ENCODE data around the gene MOSPD2. TPM values are rescaled to one million over a fixed set of nuclear protein-coding genes. Genes with fewer than 3 reads are reported as not detected.

Gene MOSPD2
- total and polyA plus RNA-seq, 4 donors, result 5.5 to 48.9 (median 15.4) TPM

GRCh38 chrX:14883826-14884225 is 10.6 kb downstream of the MOSPD2 start:
- no peak overlapping the region for H3K4me3 ChIP-seq
- TF ChIP-seq CTCF (IDR thresholded peaks at IDR 0.05; ENCODE audit: control extremely low read depth, extremely low read depth), result no peak
- H3K27me3 ChIP-seq (ENCODE audit: control insufficient read depth in 3 of 3, insufficient read depth in 3 of 3, low read length in 2 of 3), result peaks cover 0 to 26% (median 3%) of the 10 kb centered on the region in 3 donors
- H3K9me3 ChIP-seq (ENCODE audit: control insufficient read depth in 4 of 4, insufficient read depth in 3 of 4, low read length in 3 of 4), result no peaks in the 10 kb centered on the region
- no peaks in the 10 kb centered on the region for H3K4me1 ChIP-seq (ENCODE audit: control insufficient read depth in 5 of 5, insufficient read depth in 5 of 5, low read length in 5 of 5)
- DNase-seq, result no peak
- no peak overlapping the region for H3K9ac ChIP-seq (ENCODE audit: insufficient read depth in 1 of 2, low read length in 2 of 2)
- no peak for ATAC-seq (ENCODE audit: insufficient read depth, low FRiP score)
- H3K36me3 ChIP-seq (ENCODE audit: control insufficient read depth in 4 of 4, insufficient read depth in 4 of 4, low read length in 4 of 4), result no peaks in the 10 kb centered on the region
- no peak overlapping the region for H3K27ac ChIP-seq (ENCODE audit: low read depth in 1 of 2, low read length in 1 of 2)

- TF ChIP-seq CTCF (IDR thresholded peaks at IDR 0.05; ENCODE audit: control extremely low read depth, extremely low read depth), result no peak
- WGBS, 2 donors, result 73 to 100% methylated on average over 1 of the region's 1 CpG
These were observed 11.5 kb downstream of the MOSPD2 start for GRCh38 chrX:14884714-14885113.

GRCh38 chrX:14886252-14886651 is 13.0 kb downstream of the MOSPD2 start:
- H3K9ac ChIP-seq (ENCODE audit: insufficient read depth in 1 of 2, low read length in 2 of 2), result no peak overlapping the region
- no peak overlapping the region for H3K4me3 ChIP-seq
- ATAC-seq (ENCODE audit: insufficient read depth, low FRiP score) (no peak), DNase-seq (peak in 2 of 3 donors; percentile 2 to 36)
- H3K9me3 ChIP-seq (ENCODE audit: control insufficient read depth in 4 of 4, insufficient read depth in 3 of 4, low read length in 3 of 4), result no peaks in the 10 kb centered on the region
- H3K27ac ChIP-seq (ENCODE audit: low read depth in 1 of 2, low read length in 1 of 2), result no peak overlapping the region
- no peak for TF ChIP-seq CTCF (IDR thresholded peaks at IDR 0.05; ENCODE audit: control extremely low read depth, extremely low read depth)
- no peaks in the 10 kb centered on the region for H3K4me1 ChIP-seq (ENCODE audit: control insufficient read depth in 5 of 5, insufficient read depth in 5 of 5, low read length in 5 of 5)
- H3K27me3 ChIP-seq (ENCODE audit: control insufficient read depth in 3 of 3, insufficient read depth in 3 of 3, low read length in 2 of 3), result peaks cover 0 to 36% (median 6%) of the 10 kb centered on the region in 3 donors
- 54 to 89% methylated on average over 3 of the region's 3 CpGs for WGBS, 2 donors
- H3K36me3 ChIP-seq (ENCODE audit: control insufficient read depth in 4 of 4, insufficient read depth in 4 of 4, low read length in 4 of 4), result no peaks in the 10 kb centered on the region

More at GRCh38 chrX:14884714-14885113, 11.5 kb downstream of the MOSPD2 start:
- Histone ChIP-seq H3K36me3 (ENCODE audit: control insufficient read depth in 4 of 4, insufficient read depth in 4 of 4, low read length in 4 of 4) (no peaks in the 10 kb centered on the region), H3K4me1 (ENCODE audit: control insufficient read depth in 5 of 5, insufficient read depth in 5 of 5, low read length in 5 of 5) (no peaks in the 10 kb centered on the region), H3K4me3 (no peak overlapping the region), H3K27me3 (ENCODE audit: control insufficient read depth in 3 of 3, insufficient read depth in 3 of 3, low read length in 2 of 3) (peaks cover 0 to 31% (median 7%) of the 10 kb centered on the region in 3 donors), H3K27ac (ENCODE audit: low read depth in 1 of 2, low read length in 1 of 2) (no peak overlapping the region), H3K9ac (ENCODE audit: insufficient read depth in 1 of 2, low read length in 2 of 2) (no peak overlapping the region), H3K9me3 (ENCODE audit: control insufficient read depth in 4 of 4, insufficient read depth in 3 of 4, low read length in 3 of 4) (no peaks in the 10 kb centered on the region)
- ATAC-seq (ENCODE audit: insufficient read depth, low FRiP score) (no peak), DNase-seq (no peak)

GRCh38 chrX:14896273-14896672 is 23.1 kb downstream of the MOSPD2 start:
- WGBS, 2 donors, result 93 to 100% methylated on average over 2 of the region's 2 CpGs
- H3K9me3 ChIP-seq (ENCODE audit: control insufficient read depth in 4 of 4, insufficient read depth in 3 of 4, low read length in 3 of 4), result no peaks in the 10 kb centered on the region
- DNase-seq (no peak), ATAC-seq (ENCODE audit: insufficient read depth, low FRiP score) (no peak)
- H3K27me3 ChIP-seq (ENCODE audit: control insufficient read depth in 3 of 3, insufficient read depth in 3 of 3, low read length in 2 of 3), result peaks cover 0 to 32% (median 11%) of the 10 kb centered on the region in 3 donors
- no peaks in the 10 kb centered on the region for H3K4me1 ChIP-seq (ENCODE audit: control insufficient read depth in 5 of 5, insufficient read depth in 5 of 5, low read length in 5 of 5)
- H3K27ac ChIP-seq (ENCODE audit: low read depth in 1 of 2, low read length in 1 of 2), result no peak overlapping the region
- no peak for TF ChIP-seq CTCF (IDR thresholded peaks at IDR 0.05; ENCODE audit: control extremely low read depth, extremely low read depth)
- H3K4me3 ChIP-seq, result no peak overlapping the region
- no peak overlapping the region for H3K9ac ChIP-seq (ENCODE audit: insufficient read depth in 1 of 2, low read length in 2 of 2)
- no peaks in the 10 kb centered on the region for H3K36me3 ChIP-seq (ENCODE audit: control insufficient read depth in 4 of 4, insufficient read depth in 4 of 4, low read length in 4 of 4)

All from lung (tissue), 12 donors.